CD4-positive, alpha-beta memory T cell (primary cell): ENCODE measurements around the gene ZNF621. TPM values are rescaled to one million over a fixed set of nuclear protein-coding genes. Genes with fewer than 3 reads are reported as not detected.
"Not testable (repeated sequence)": the region's sequence is repeated elsewhere in the genome, so short reads cannot be mapped to it uniquely, and the experiment has no call there.

Experiments
- CTCF ChIA-PET: fragments of 350-600 bp; sonication (Branson Sonifier 250); formaldehyde crosslinking; loops from one replicate; lab custom pipeline; 2021; ENCODE audit warnings: inconsistent platforms; ENCODE audit not compliant: partially characterized antibody; lab: Charles Lee
- POLR2A ChIA-PET: fragments of 350-600 bp; sonication (Branson Sonifier 250); formaldehyde crosslinking; loops from one replicate; lab custom pipeline; 2021; ENCODE audit not compliant: partially characterized antibody; lab: Charles Lee
- DNase-seq, 5 donors: peaks; one replicate each; pipeline versions ENCODE4 v3.0.0 to v3.0.0-alpha.2; 2020 to 2022; ENCODE audit warnings: mixed read lengths in 1 of 5
- H3K27ac ChIP-seq: one replicate; pipeline ENCODE4 v1.7.0; 2013; ENCODE audit warnings: low read depth, low read length
- H3K27me3 ChIP-seq: 2 replicates; pipeline ENCODE4 v1.7.0; 2013; ENCODE audit warnings: mild to moderate bottlenecking, low read length, moderate library complexity; ENCODE audit not compliant: insufficient read depth
- H3K36me3 ChIP-seq: 2 replicates; pipeline ENCODE4 v1.7.0; 2013; ENCODE audit warnings: mild to moderate bottlenecking, low read length, moderate library complexity; ENCODE audit not compliant: insufficient read depth
- H3K4me1 ChIP-seq: 2 replicates; pipeline ENCODE4 v1.7.0; 2013; ENCODE audit warnings: mild to moderate bottlenecking, low read length, moderate library complexity; ENCODE audit not compliant: insufficient read depth
- H3K4me3 ChIP-seq, 2 donors: one replicate each; pipeline ENCODE4 v1.7.0; 2013; ENCODE audit warnings: low read length in 2 of 2, mild to moderate bottlenecking in 1 of 2
- H3K9me3 ChIP-seq, 2 donors: one replicate each; pipeline ENCODE4 v1.7.0; 2013; ENCODE audit warnings: low read length in 2 of 2, control low read depth in 1 of 2; ENCODE audit not compliant: control insufficient read depth in 1 of 2
- H3K27ac Mint-ChIP-seq, 7 donors: one replicate each; pipeline ENCODE4 v1.8.0; 2020 to 2021; ENCODE audit warnings: mixed read lengths in 7 of 7, mild to moderate bottlenecking in 6 of 7, inconsistent platforms in 3 of 7, moderate library complexity in 3 of 7
- H3K27me3 Mint-ChIP-seq, 2 donors: one replicate each; pipeline ENCODE4 v1.8.0; 2020 to 2021; ENCODE audit warnings: mixed read lengths in 2 of 2
- H3K36me3 Mint-ChIP-seq, 2 donors: one replicate each; pipeline ENCODE4 v1.8.0; 2020 to 2021; ENCODE audit warnings: mixed read lengths in 2 of 2, inconsistent platforms in 1 of 2, mild to moderate bottlenecking in 1 of 2
- H3K4me1 Mint-ChIP-seq, 4 donors: one replicate each; pipeline ENCODE4 v1.8.0; 2020 to 2021; ENCODE audit warnings: mixed read lengths in 4 of 4, mild to moderate bottlenecking in 1 of 4
- H3K4me3 Mint-ChIP-seq, 8 donors: one replicate each; pipeline ENCODE4 v1.8.0; 2020 to 2021; ENCODE audit warnings: mixed read lengths in 8 of 8, mild to moderate bottlenecking in 7 of 8, moderate library complexity in 6 of 8, inconsistent platforms in 3 of 8
- H3K9me3 Mint-ChIP-seq, 8 donors: one replicate each; pipeline ENCODE4 v1.8.0; 2020 to 2021; ENCODE audit warnings: mixed read lengths in 8 of 8, mild to moderate bottlenecking in 5 of 8, inconsistent platforms in 3 of 8, moderate library complexity in 1 of 8
- intact Hi-C: fragments of 100-400 bp; cut with micrococcal nuclease; formaldehyde crosslinking; loops from one replicate; pipeline ENCODE4 v1.15.1; 2023
- polyA plus RNA-seq, 2 donors: library from polyadenylated mRNA; unstranded; fragments of 300-500 nt; fragmentation: Illumina TruSeq; gene quantifications; one replicate each; pipeline ENCODE4 v1.2.3, GENCODE V29; 2021
- total RNA-seq, 2 experiments: library from RNA; stranded (reverse); gene quantifications; one replicate each; pipeline ENCODE4 v1.2.3, GENCODE V29; 2021

The ZNF621 gene
- total and polyA plus RNA-seq, 4 experiments from 2014 or later, result 1.6 to 27.4 (median 13.8) TPM

GRCh38 chr3:40532252-40532651 lies 7.5 kb downstream of the ZNF621 start:
- Histone ChIP-seq H3K9me3 (no peaks in the 10 kb centered on the region), H3K36me3 (peaks cover 46% of the 10 kb centered on the region), H3K27ac (no peak overlapping the region), H3K4me1 (no peaks in the 10 kb centered on the region), H3K4me3 (no peak overlapping the region), H3K27me3 (no peaks in the 10 kb centered on the region)
- peaks cover 0 to 11% (median 5%) of the 10 kb centered on the region in 4 donors for H3K4me1 Mint-ChIP-seq
- POLR2A ChIA-PET, result no interaction called here
- peaks cover 0 to 40% (median 14%) of the 10 kb centered on the region in 8 donors for H3K9me3 Mint-ChIP-seq
- DNase-seq, result no peak
- no peak overlapping the region for H3K27ac Mint-ChIP-seq
- CTCF ChIA-PET, result no interaction called here
- H3K36me3 Mint-ChIP-seq, result peaks cover 84 to 92% of the 10 kb centered on the region in 2 donors
- H3K4me3 Mint-ChIP-seq, result no peak overlapping the region
- H3K27me3 Mint-ChIP-seq, result no peaks in the 10 kb centered on the region
- intact Hi-C loops, result no loop called here

- no peaks in the 10 kb centered on the region for H3K4me1 ChIP-seq
- intact Hi-C loops, result no loop called here
- ChIA-PET POLR2A (no interaction called here), CTCF (interaction anchor here (1.3 to 1.5 kb wide), 2 partner anchors 29 to 48 kb away, joined by 4 to 5 read pairs; partner anchors contain the start of gene ZNF620)
- no peaks in the 10 kb centered on the region for H3K27me3 Mint-ChIP-seq
- H3K9me3 Mint-ChIP-seq, result peaks cover 0 to 57% (median 25%) of the 10 kb centered on the region in 8 donors
- H3K27ac ChIP-seq, result no peak overlapping the region
- H3K4me3 ChIP-seq, result no peak overlapping the region
- H3K27ac Mint-ChIP-seq, result no peak overlapping the region
- no peaks in the 10 kb centered on the region for H3K27me3 ChIP-seq
- H3K36me3 ChIP-seq, result peaks cover 34% of the 10 kb centered on the region
- no peaks in the 10 kb centered on the region for H3K9me3 ChIP-seq
- no peak overlapping the region for H3K4me3 Mint-ChIP-seq
- DNase-seq, result no peak
- H3K4me1 Mint-ChIP-seq, result no peaks in the 10 kb centered on the region
- H3K36me3 Mint-ChIP-seq, result peaks cover 82 to 90% of the 10 kb centered on the region in 2 donors
These were observed 9.5 kb downstream of the ZNF621 start for GRCh38 chr3:40534283-40534682.

GRCh38 chr3:40546816-40547215 lies 22.1 kb downstream of the ZNF621 start:
- no peaks in the 10 kb centered on the region for H3K9me3 ChIP-seq
- DNase-seq, result no peak
- no peaks in the 10 kb centered on the region for H3K4me1 ChIP-seq
- Mint-ChIP-seq H3K9me3 (peaks cover 0 to 4% (median 0%) of the 10 kb centered on the region in 8 donors), H3K27ac (no peak overlapping the region), H3K27me3 (no peaks in the 10 kb centered on the region), H3K36me3 (peaks cover 0 to 4% of the 10 kb centered on the region in 2 donors), H3K4me3 (no peak overlapping the region), H3K4me1 (no peaks in the 10 kb centered on the region)
- H3K36me3 ChIP-seq, result no peaks in the 10 kb centered on the region
- no peaks in the 10 kb centered on the region for H3K27me3 ChIP-seq
- H3K27ac ChIP-seq, result no peak overlapping the region
- intact Hi-C loops, result no loop called here
- ChIA-PET CTCF (no interaction called here), POLR2A (no interaction called here)
- H3K4me3 ChIP-seq, result no peak overlapping the region

- H3K4me3 Mint-ChIP-seq, result no peak overlapping the region
- peaks cover 2% of the 10 kb centered on the region in 2 donors for H3K27me3 Mint-ChIP-seq
- no peaks in the 10 kb centered on the region for H3K9me3 ChIP-seq
- POLR2A ChIA-PET, result no interaction called here
- peaks cover 0 to 4% of the 10 kb centered on the region in 2 donors for H3K36me3 Mint-ChIP-seq
- H3K4me1 Mint-ChIP-seq, result no peaks in the 10 kb centered on the region
- H3K4me1 ChIP-seq, result no peaks in the 10 kb centered on the region
- no peak overlapping the region for H3K4me3 ChIP-seq
- peak overlapping the region in 1 of 7 donors; percentile 65 for H3K27ac Mint-ChIP-seq
- CTCF ChIA-PET, result no interaction called here
- no peak for DNase-seq
- intact Hi-C loops, result no loop called here
- no peaks in the 10 kb centered on the region for H3K27me3 ChIP-seq
- H3K27ac ChIP-seq, result no peak overlapping the region
- H3K9me3 Mint-ChIP-seq, result peaks cover 0 to 4% (median 0%) of the 10 kb centered on the region in 8 donors
- H3K36me3 ChIP-seq, result no peaks in the 10 kb centered on the region
These were observed 25.4 kb downstream of the ZNF621 start for GRCh38 chr3:40550167-40550566.

GRCh38 chr3:40557575-40558161 lies 32.9 kb downstream of the ZNF621 start:
- intact Hi-C loops, result no loop called here

GRCh38 chr3:40562482-40562881 lies 37.7 kb downstream of the ZNF621 start:
- POLR2A ChIA-PET, H3K36me3 ChIP-seq, H3K4me1 ChIP-seq, H3K27me3 Mint-ChIP-seq, CTCF ChIA-PET, H3K9me3 ChIP-seq, intact Hi-C loops, H3K9me3 Mint-ChIP-seq, H3K36me3 Mint-ChIP-seq, H3K27me3 ChIP-seq, H3K4me1 Mint-ChIP-seq, H3K4me3 Mint-ChIP-seq, H3K27ac ChIP-seq, DNase-seq, H3K27ac Mint-ChIP-seq, H3K4me3 ChIP-seq: not testable (repeated sequence)

More at GRCh38 chr3:40557575-40558161, 32.9 kb downstream of the ZNF621 start:
- Mint-ChIP-seq H3K27ac (no peak overlapping the region), H3K36me3 (no peaks in the 10 kb centered on the region), H3K4me3 (no peak overlapping the region), H3K9me3 (no peaks in the 10 kb centered on the region), H3K27me3 (peaks cover 0 to 2% of the 10 kb centered on the region in 2 donors), H3K4me1 (no peaks in the 10 kb centered on the region)
- Histone ChIP-seq H3K9me3 (no peaks in the 10 kb centered on the region), H3K4me3 (no peak overlapping the region), H3K27ac (no peak overlapping the region), H3K27me3 (no peaks in the 10 kb centered on the region), H3K36me3 (no peaks in the 10 kb centered on the region), H3K4me1 (no peaks in the 10 kb centered on the region)
- DNase-seq, result no peak
- ChIA-PET POLR2A (no interaction called here), CTCF (no interaction called here)

GRCh38 chr3:40565629-40566028 lies 40.9 kb downstream of the ZNF621 start:
- intact Hi-C loops, POLR2A ChIA-PET, H3K27ac Mint-ChIP-seq: not testable (repeated sequence)

More at GRCh38 chr3:40565629-40566028, 40.9 kb downstream of the ZNF621 start:
- H3K4me1 Mint-ChIP-seq, H3K27me3 Mint-ChIP-seq, H3K4me3 ChIP-seq, H3K9me3 Mint-ChIP-seq, H3K4me1 ChIP-seq, DNase-seq, H3K9me3 ChIP-seq, H3K27me3 ChIP-seq, H3K36me3 ChIP-seq, H3K27ac ChIP-seq, H3K36me3 Mint-ChIP-seq, H3K4me3 Mint-ChIP-seq: not testable (repeated sequence)
- CTCF ChIA-PET, result interaction anchor here (2.5 kb wide), 1 partner anchor 19 kb away, joined by 6 read pairs; no protein-coding TSS in a partner anchor
